K562 (cell line): ENCODE results near the gene CHST8. TPM values are rescaled to one million over a fixed set of nuclear protein-coding genes. Genes with fewer than 3 reads are reported as not detected.

ENCODE experiments used
- EZH2 ChIP-seq: IDR thresholded peaks from 2 replicates; pipeline ENCODE4 v1.6.1; 2012; ENCODE audit warnings: low read depth, mild to moderate bottlenecking, inconsistent platforms, low read length, borderline replicate concordance
- HDAC2 ChIP-seq: fragments of 450-650 bp; IDR thresholded peaks from 2 replicates; pipeline ENCODE4 v1.6.1; 2016; ENCODE audit warnings: mild to moderate bottlenecking
- MAFG ChIP-seq: fragments of 450-650 bp; conservative IDR thresholded peaks from 2 replicates; pipeline ENCODE4 v1.6.1; 2016; ENCODE audit warnings: missing genetic modification characterization, missing compliant biosample characterization
- SMARCA4 ChIP-seq: fragments of 450-650 bp; IDR thresholded peaks from 2 replicates; pipeline ENCODE4 v1.6.1; 2016
- XRCC5 ChIP-seq: fragments of 200-400 bp; formaldehyde crosslinking; IDR thresholded peaks from 2 replicates; pipeline ENCODE4 v1.6.1; 2017; ENCODE audit warnings: low read depth, mild to moderate bottlenecking, low read length
- polyA plus RNA-seq, 8 experiments: library from polyadenylated mRNA; depleted of rRNA in 4 of 8; stranded (reverse) in 5 of 8; unstranded in 3 of 8; fragments of >200 nt; fragmentation: Nextera tagmentation in 2 of 8; fragmentation: Illumina TruSeq in 1 of 8; extraction: Ambion mirVana in 2 of 8; extraction: Trizol in 1 of 8; gene quantifications; 2 replicates each; pipeline versions ENCODE4 v1.2.1 to v1.2.3, GENCODE V29; 2011 to 2014; ENCODE audit warnings: inconsistent platforms in 1 of 8, missing spikeins in 1 of 8
- total RNA-seq, 7 experiments: library from RNA; depleted of rRNA in 6 of 7; stranded (reverse); fragments of >200 nt in 6 of 7; fragmentation: Illumina TruSeq in 2 of 7; extraction: Trizol in 2 of 7; gene quantifications; 2 replicates each; pipeline versions ENCODE4 v1.2.1 to v1.2.3, GENCODE V29; 2011 to 2021; ENCODE audit warnings: low replicate concordance in 1 of 7
- TF ChIP-seq, protein P1 (sequence below): fragments of 450-650 bp; formaldehyde crosslinking; IDR thresholded peaks from 2 replicates; pipeline ENCODE4 v1.4.0; 2020; ENCODE audit warnings: mild to moderate bottlenecking, moderate library complexity
- TF ChIP-seq, protein P2 (sequence below): fragments of 450-650 bp; IDR thresholded peaks from 2 replicates; pipeline ENCODE4 v1.6.1; 2016; ENCODE audit warnings: low read depth
- TF ChIP-seq, protein P3 (sequence below): IDR thresholded peaks from 2 replicates; pipeline ENCODE4 v1.6.1; 2012; ENCODE audit warnings: low read depth, low read length, improper control_type of control experiment, borderline replicate concordance
- TF ChIP-seq, protein P4 (sequence below), 3 experiments: fragments of 200-800 bp in 1 of 3; fragments of 250-450 bp in 1 of 3; fragments of 450-650 bp in 1 of 3; sonication (Bioruptor Pico) in 1 of 3; sonication (Bioruptor generic) in 1 of 3; formaldehyde crosslinking in 1 of 3; IDR thresholded peaks; 2 replicates each; pipeline versions ENCODE4 v1.6.1 to v1.8.0; 2016 to 2022; ENCODE audit warnings: mild to moderate bottlenecking in 2 of 3, missing genetic modification characterization in 2 of 3, missing compliant biosample characterization in 1 of 3, moderate library complexity in 1 of 3
- TF ChIP-seq, protein P5 (sequence below): fragments of 250-450 bp; sonication (Bioruptor Pico); IDR thresholded peaks from 2 replicates; pipeline ENCODE4 v1.4.0; 2020; ENCODE audit warnings: mild to moderate bottlenecking, moderate library complexity

Gene CHST8
- total and polyA plus RNA-seq, 9 of the 15 experiments (the other 6 are each of a cell fraction or from before 2014, with no cell fraction given), result 0.11 TPM; not detected in 8

DNA sequence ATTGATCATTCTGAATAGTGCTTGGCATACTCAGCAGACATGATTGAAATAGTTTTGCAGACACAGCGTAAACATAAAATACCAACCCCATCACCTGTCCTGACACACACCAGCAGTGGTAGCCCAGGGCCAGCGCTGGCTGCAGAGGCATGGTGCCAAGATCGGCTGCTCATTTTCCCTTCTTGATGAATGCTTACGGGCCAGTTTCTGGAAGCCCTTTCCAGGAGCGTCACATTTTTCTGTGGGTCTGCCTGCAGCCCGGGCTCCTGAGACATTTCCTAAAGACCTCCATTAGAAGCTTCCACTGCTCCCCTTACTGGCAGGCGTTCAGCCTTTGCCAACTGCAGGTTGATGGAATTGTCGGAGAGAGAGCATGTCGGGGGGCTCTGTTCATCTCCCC, 48.6 kb downstream of the CHST8 start (continued):
- TF ChIP-seq SMARCA4, result no peak
- TF ChIP-seq, protein P1, sequence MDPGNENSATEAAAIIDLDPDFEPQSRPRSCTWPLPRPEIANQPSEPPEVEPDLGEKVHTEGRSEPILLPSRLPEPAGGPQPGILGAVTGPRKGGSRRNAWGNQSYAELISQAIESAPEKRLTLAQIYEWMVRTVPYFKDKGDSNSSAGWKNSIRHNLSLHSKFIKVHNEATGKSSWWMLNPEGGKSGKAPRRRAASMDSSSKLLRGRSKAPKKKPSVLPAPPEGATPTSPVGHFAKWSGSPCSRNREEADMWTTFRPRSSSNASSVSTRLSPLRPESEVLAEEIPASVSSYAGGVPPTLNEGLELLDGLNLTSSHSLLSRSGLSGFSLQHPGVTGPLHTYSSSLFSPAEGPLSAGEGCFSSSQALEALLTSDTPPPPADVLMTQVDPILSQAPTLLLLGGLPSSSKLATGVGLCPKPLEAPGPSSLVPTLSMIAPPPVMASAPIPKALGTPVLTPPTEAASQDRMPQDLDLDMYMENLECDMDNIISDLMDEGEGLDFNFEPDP, result no peak
- TF ChIP-seq, protein P2, sequence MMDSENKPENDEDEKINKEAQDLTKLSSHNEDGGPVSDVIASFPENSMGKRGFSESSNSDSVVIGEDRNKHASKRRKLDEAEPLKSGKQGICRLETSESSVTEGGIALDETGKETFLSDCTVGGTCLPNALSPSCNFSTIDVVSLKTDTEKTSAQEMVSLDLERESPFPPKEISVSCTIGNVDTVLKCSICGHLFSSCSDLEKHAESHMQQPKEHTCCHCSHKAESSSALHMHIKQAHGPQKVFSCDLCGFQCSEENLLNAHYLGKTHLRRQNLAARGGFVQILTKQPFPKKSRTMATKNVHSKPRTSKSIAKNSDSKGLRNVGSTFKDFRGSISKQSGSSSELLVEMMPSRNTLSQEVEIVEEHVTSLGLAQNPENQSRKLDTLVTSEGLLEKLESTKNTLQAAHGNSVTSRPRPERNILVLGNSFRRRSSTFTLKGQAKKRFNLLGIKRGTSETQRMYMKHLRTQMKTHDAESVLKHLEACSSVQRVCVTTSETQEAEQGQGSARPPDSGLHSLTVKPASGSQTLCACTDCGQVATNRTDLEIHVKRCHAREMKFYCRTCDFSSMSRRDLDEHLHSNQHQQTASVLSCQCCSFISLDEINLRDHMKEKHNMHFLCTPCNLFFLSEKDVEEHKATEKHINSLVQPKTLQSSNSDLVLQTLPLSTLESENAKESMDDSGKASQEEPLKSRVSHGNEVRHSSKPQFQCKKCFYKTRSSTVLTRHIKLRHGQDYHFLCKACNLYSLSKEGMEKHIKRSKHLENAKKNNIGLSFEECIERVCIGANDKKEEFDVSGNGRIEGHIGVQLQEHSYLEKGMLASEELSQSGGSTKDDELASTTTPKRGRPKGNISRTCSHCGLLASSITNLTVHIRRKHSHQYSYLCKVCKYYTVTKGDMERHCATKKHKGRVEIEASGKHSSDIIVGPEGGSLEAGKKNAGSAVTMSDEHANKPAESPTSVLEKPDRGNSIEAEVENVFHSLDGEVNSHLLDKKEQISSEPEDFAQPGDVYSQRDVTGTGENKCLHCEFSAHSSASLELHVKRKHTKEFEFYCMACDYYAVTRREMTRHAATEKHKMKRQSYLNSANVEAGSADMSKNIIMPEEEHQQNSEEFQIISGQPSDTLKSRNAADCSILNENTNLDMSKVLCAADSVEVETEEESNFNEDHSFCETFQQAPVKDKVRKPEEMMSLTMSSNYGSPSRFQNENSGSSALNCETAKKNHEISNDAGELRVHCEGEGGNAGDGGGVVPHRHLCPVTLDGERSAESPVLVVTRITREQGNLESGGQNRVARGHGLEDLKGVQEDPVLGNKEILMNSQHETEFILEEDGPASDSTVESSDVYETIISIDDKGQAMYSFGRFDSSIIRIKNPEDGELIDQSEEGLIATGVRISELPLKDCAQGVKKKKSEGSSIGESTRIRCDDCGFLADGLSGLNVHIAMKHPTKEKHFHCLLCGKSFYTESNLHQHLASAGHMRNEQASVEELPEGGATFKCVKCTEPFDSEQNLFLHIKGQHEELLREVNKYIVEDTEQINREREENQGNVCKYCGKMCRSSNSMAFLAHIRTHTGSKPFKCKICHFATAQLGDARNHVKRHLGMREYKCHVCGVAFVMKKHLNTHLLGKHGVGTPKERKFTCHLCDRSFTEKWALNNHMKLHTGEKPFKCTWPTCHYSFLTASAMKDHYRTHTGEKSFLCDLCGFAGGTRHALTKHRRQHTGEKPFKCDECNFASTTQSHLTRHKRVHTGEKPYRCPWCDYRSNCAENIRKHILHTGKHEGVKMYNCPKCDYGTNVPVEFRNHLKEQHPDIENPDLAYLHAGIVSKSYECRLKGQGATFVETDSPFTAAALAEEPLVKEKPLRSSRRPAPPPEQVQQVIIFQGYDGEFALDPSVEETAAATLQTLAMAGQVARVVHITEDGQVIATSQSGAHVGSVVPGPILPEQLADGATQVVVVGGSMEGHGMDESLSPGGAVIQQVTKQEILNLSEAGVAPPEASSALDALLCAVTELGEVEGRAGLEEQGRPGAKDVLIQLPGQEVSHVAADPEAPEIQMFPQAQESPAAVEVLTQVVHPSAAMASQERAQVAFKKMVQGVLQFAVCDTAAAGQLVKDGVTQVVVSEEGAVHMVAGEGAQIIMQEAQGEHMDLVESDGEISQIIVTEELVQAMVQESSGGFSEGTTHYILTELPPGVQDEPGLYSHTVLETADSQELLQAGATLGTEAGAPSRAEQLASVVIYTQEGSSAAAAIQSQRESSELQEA, result no peak
- TF ChIP-seq, protein P3, sequence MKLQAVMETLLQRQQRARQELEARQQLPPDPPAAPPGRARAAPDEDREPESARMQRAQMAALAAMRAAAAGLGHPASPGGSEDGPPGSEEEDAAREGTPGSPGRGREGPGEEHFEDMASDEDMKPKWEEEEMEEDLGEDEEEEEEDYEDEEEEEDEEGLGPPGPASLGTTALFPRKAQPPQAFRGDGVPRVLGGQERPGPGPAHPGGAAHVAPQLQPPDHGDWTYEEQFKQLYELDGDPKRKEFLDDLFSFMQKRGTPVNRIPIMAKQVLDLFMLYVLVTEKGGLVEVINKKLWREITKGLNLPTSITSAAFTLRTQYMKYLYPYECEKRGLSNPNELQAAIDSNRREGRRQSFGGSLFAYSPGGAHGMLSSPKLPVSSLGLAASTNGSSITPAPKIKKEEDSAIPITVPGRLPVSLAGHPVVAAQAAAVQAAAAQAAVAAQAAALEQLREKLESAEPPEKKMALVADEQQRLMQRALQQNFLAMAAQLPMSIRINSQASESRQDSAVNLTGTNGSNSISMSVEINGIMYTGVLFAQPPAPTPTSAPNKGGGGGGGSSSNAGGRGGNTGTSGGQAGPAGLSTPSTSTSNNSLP, result no peak
- TF ChIP-seq HDAC2, result no peak
- TF ChIP-seq EZH2, result no peak
- no peak for TF ChIP-seq MAFG
- TF ChIP-seq, protein P4, sequence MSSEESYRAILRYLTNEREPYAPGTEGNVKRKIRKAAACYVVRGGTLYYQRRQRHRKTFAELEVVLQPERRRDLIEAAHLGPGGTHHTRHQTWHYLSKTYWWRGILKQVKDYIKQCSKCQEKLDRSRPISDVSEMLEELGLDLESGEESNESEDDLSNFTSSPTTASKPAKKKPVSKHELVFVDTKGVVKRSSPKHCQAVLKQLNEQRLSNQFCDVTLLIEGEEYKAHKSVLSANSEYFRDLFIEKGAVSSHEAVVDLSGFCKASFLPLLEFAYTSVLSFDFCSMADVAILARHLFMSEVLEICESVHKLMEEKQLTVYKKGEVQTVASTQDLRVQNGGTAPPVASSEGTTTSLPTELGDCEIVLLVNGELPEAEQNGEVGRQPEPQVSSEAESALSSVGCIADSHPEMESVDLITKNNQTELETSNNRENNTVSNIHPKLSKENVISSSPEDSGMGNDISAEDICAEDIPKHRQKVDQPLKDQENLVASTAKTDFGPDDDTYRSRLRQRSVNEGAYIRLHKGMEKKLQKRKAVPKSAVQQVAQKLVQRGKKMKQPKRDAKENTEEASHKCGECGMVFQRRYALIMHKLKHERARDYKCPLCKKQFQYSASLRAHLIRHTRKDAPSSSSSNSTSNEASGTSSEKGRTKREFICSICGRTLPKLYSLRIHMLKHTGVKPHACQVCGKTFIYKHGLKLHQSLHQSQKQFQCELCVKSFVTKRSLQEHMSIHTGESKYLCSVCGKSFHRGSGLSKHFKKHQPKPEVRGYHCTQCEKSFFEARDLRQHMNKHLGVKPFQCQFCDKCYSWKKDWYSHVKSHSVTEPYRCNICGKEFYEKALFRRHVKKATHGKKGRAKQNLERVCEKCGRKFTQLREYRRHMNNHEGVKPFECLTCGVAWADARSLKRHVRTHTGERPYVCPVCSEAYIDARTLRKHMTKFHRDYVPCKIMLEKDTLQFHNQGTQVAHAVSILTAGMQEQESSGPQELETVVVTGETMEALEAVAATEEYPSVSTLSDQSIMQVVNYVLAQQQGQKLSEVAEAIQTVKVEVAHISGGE (CRISPR knock-in tag; IDR thresholded peaks at IDR 0.05), result no peak
- TF ChIP-seq, protein P5, sequence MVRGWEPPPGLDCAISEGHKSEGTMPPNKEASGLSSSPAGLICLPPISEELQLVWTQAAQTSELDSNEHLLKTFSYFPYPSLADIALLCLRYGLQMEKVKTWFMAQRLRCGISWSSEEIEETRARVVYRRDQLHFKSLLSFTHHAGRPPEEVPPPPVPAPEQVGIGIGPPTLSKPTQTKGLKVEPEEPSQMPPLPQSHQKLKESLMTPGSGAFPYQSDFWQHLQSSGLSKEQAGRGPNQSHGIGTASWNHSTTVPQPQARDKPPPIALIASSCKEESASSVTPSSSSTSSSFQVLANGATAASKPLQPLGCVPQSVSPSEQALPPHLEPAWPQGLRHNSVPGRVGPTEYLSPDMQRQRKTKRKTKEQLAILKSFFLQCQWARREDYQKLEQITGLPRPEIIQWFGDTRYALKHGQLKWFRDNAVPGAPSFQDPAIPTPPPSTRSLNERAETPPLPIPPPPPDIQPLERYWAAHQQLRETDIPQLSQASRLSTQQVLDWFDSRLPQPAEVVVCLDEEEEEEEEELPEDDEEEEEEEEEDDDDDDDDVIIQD, result no peak
- TF ChIP-seq XRCC5, result no peak
